Astrocyte of the cerebellum (primary cell): ENCODE results near the gene TSPAN4.
A peak's percentile ranks its signal among the peaks of the same experiment; 100 is the strongest.

Experiments
- DNase-seq: peaks from one replicate; pipeline ENCODE4 v3.0.0-alpha.2; 2011; ENCODE audit warnings: low read depth
- H3K4me3 ChIP-seq: 2 replicates; pipeline ENCODE4 v1.5.1; 2011; ENCODE audit warnings: mild to moderate bottlenecking, low read depth, low read length, moderate library complexity
- CTCF ChIP-seq: IDR thresholded peaks from 2 replicates; pipeline ENCODE4 v1.5.1; 2012; ENCODE audit warnings: low read length, low read depth, moderate library complexity, mild to moderate bottlenecking; ENCODE audit errors: missing control alignments
- in situ Hi-C: cut with HindIII; loops from 2 replicates; pipeline ENCODE4 v1.10.0; 2017; ENCODE audit warnings: low sequenced_read_pairs

The TSPAN4 gene

GRCh38 chr11:876545-876944, 33.9 kb downstream of the TSPAN4 start:
- in situ Hi-C loops, result no loop called here
- peak; percentile 27 for DNase-seq
- no peak for TF ChIP-seq CTCF
- H3K4me3 ChIP-seq, result no peak overlapping the region

- H3K4me3 ChIP-seq, result no peak overlapping the region
- DNase-seq, result no peak
- no peak for TF ChIP-seq CTCF
- in situ Hi-C loops, result no loop called here
Measured at GRCh38 chr11:877565-877964, 34.9 kb downstream of the TSPAN4 start.

DNA sequence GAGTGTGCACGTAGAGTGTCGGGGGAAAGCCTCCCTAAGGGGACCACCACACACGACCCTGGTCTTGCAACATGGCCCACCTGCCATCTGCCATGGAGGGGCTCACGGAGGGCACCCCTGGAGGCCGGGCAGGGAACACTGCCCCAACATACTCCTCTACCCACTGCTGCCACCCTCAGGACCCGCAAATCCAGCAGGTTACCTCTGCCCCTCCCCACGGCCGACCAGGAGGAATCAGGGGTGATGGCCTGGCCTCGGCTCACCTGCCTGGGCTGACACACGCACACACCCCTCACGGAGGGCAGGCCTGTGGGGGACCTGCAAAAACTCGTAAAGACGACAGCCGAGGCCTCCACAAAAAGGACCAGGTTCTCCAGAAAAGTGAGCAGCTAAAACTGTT, 37.8 kb downstream of the TSPAN4 start:
- DNase-seq, result no peak
- in situ Hi-C loops, result no loop called here
- no peak for TF ChIP-seq CTCF
- no peak overlapping the region for H3K4me3 ChIP-seq

- DNase-seq, result no peak
- in situ Hi-C loops, result no loop called here
- TF ChIP-seq CTCF, result no peak
- H3K4me3 ChIP-seq, result no peak overlapping the region
Measured at GRCh38 chr11:882596-882995, 39.9 kb downstream of the TSPAN4 start.

DNA sequence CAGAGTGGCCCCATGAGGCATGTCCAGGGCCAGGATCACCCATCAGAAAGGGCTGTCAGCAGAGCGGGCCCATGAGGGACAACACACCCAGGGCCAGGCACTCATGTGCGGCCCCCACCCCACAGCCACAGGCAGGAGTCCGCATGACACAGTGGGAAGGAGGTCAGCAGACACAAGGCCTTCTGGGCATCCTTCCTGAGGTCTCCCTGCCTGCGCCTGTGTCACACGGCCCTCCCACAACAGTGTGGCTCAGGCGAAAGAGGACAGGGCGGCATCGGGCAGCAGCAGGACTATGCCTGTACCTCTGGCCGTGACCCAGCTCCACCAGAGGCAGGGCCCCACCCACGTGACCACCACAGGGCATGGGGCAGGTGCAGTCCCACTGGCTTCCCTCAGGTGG, 40.9 kb downstream of the TSPAN4 start:
- in situ Hi-C loops, result no loop called here
- no peak for TF ChIP-seq CTCF
- no peak for DNase-seq
- no peak overlapping the region for H3K4me3 ChIP-seq

GRCh38 chr11:884578-885070, 42.0 kb downstream of the TSPAN4 start:
- no peak overlapping the region for H3K4me3 ChIP-seq
- no peak for DNase-seq
- no peak for TF ChIP-seq CTCF
- in situ Hi-C loops, result no loop called here

GRCh38 chr11:886568-886967, 43.9 kb downstream of the TSPAN4 start:
- in situ Hi-C loops, result no loop called here
- no peak for DNase-seq
- no peak for TF ChIP-seq CTCF
- H3K4me3 ChIP-seq, result no peak overlapping the region
